HG03354 (cell line): ENCODE results near the gene DOCK2.
A peak's percentile ranks its signal among the peaks of the same experiment; 100 is the strongest.
"Not testable (repeated sequence)": the region's sequence is repeated elsewhere in the genome, so short reads cannot be mapped to it uniquely, and the experiment has no call there.

ENCODE experiments used
- ATAC-seq: cut with Tn5 transposase; IDR thresholded peaks from one replicate; pipeline ENCODE4 v1.9.1; 2021; ENCODE audit warnings: mild to moderate bottlenecking; ENCODE audit not compliant: unreplicated experiment, poor library complexity, severe bottlenecking

DOCK2 gene

GRCh38 chr5:169710675-169711074 lies 73.6 kb downstream of the DOCK2 start:
- ATAC-seq, result no peak

- no peak for ATAC-seq
These were observed 74.6 kb downstream of the DOCK2 start for GRCh38 chr5:169711551-169712225.

- ATAC-seq, result no peak
These were observed 75.4 kb downstream of the DOCK2 start for GRCh38 chr5:169712428-169712827.

GRCh38 chr5:169716287-169716686 lies 79.2 kb downstream of the DOCK2 start:
- no peak for ATAC-seq

- ATAC-seq, result no peak
These were observed 80.2 kb downstream of the DOCK2 start for GRCh38 chr5:169717288-169717687.

GRCh38 chr5:169719360-169720314 lies 82.6 kb downstream of the DOCK2 start:
- peak; percentile 63 for ATAC-seq

- no peak for ATAC-seq
These were observed 84.7 kb downstream of the DOCK2 start for GRCh38 chr5:169721771-169722170.

GRCh38 chr5:169723103-169723831 lies 86.2 kb downstream of the DOCK2 start:
- no peak for ATAC-seq

- no peak for ATAC-seq
These were observed 87.4 kb downstream of the DOCK2 start for GRCh38 chr5:169724303-169725087.

GRCh38 chr5:169725665-169726064 lies 88.6 kb downstream of the DOCK2 start:
- ATAC-seq, result not testable (repeated sequence)

- ATAC-seq, result no peak
These were observed 91.3 kb downstream of the DOCK2 start for GRCh38 chr5:169728418-169728817.

- ATAC-seq, result no peak
These were observed 94.1 kb downstream of the DOCK2 start for GRCh38 chr5:169731221-169731620.

- no peak for ATAC-seq
These were observed 95.8 kb downstream of the DOCK2 start for GRCh38 chr5:169732841-169733240.

- no peak for ATAC-seq
These were observed 98.8 kb downstream of the DOCK2 start for GRCh38 chr5:169735913-169736312.

GRCh38 chr5:169736653-169737052 lies 99.6 kb downstream of the DOCK2 start:
- no peak for ATAC-seq

GRCh38 chr5:169740435-169740834 lies 103.4 kb downstream of the DOCK2 start:
- ATAC-seq, result no peak

- no peak for ATAC-seq
These were observed 105.8 kb downstream of the DOCK2 start for GRCh38 chr5:169742771-169743296.

GRCh38 chr5:169744336-169744735 lies 107.3 kb downstream of the DOCK2 start:
- no peak for ATAC-seq

- ATAC-seq, result no peak
These were observed 108.5 kb downstream of the DOCK2 start for GRCh38 chr5:169745441-169746146.
